ENCODE results near the gene FOXN3.

FOXN3 gene

GRCh38 chr14:89143595-89143994, 273.4 kb downstream of the FOXN3 start:
- no peaks in the 10 kb centered on the region for H3K4me1 ChIP-seq (ENCODE audit: insufficient read depth, low read length, poor library complexity, severe bottlenecking)
- no peaks in the 10 kb centered on the region for H3K36me3 ChIP-seq (ENCODE audit: insufficient read depth, low read length)
- H3K27me3 ChIP-seq (ENCODE audit: insufficient read depth, low read length, poor library complexity, severe bottlenecking): no peaks in the 10 kb centered on the region
- H4K20me1 ChIP-seq (ENCODE audit: insufficient read depth, low read length, poor library complexity, severe bottlenecking): no peaks in the 10 kb centered on the region
- H3K9ac ChIP-seq (ENCODE audit: low read depth, low read length, poor library complexity, severe bottlenecking): no peak overlapping the region
- TF ChIP-seq CTCF (conservative IDR thresholded peaks at IDR 0.05; ENCODE audit: low read length) (no peak), EZH2phosphoT487 (IDR thresholded peaks at IDR 0.05; ENCODE audit: borderline replicate concordance) (no peak)
- no peaks in the 10 kb centered on the region for H3K79me2 ChIP-seq (ENCODE audit: insufficient read depth, low read length)
- no peak overlapping the region for H3K4me3 ChIP-seq (ENCODE audit: low read length, poor library complexity, severe bottlenecking)
- H3K9me3 ChIP-seq (ENCODE audit: insufficient read depth, low read depth, low read length): no peaks in the 10 kb centered on the region
- H3F3A ChIP-seq (ENCODE audit: low read depth): no peaks in the 10 kb centered on the region
- H3K9me2 ChIP-seq (replicated peaks; ENCODE audit: low read depth, low read length): no peaks in the 10 kb centered on the region
- no peak overlapping the region for H2AFZ ChIP-seq (ENCODE audit: low read length)
- no peak overlapping the region for H3K4me2 ChIP-seq (ENCODE audit: low read depth, low read length, poor library complexity, severe bottlenecking)

- Histone ChIP-seq H3K36me3 (ENCODE audit: insufficient read depth, low read length) (no peaks in the 10 kb centered on the region), H3K9me2 (replicated peaks; ENCODE audit: low read depth, low read length) (no peaks in the 10 kb centered on the region), H3F3A (ENCODE audit: low read depth) (no peaks in the 10 kb centered on the region), H3K9me3 (ENCODE audit: insufficient read depth, low read depth, low read length) (no peaks in the 10 kb centered on the region), H4K20me1 (ENCODE audit: insufficient read depth, low read length, poor library complexity, severe bottlenecking) (no peaks in the 10 kb centered on the region), H3K4me3 (ENCODE audit: low read length, poor library complexity, severe bottlenecking) (no peak overlapping the region), H2AFZ (ENCODE audit: low read length) (no peak overlapping the region), H3K9ac (ENCODE audit: low read depth, low read length, poor library complexity, severe bottlenecking) (no peak overlapping the region), H3K4me1 (ENCODE audit: insufficient read depth, low read length, poor library complexity, severe bottlenecking) (no peaks in the 10 kb centered on the region), H3K27me3 (ENCODE audit: insufficient read depth, low read length, poor library complexity, severe bottlenecking) (no peaks in the 10 kb centered on the region), H3K79me2 (ENCODE audit: insufficient read depth, low read length) (no peaks in the 10 kb centered on the region), H3K4me2 (ENCODE audit: low read depth, low read length, poor library complexity, severe bottlenecking) (no peak overlapping the region)
- TF ChIP-seq EZH2phosphoT487 (IDR thresholded peaks at IDR 0.05; ENCODE audit: borderline replicate concordance) (no peak), CTCF (conservative IDR thresholded peaks at IDR 0.05; ENCODE audit: low read length) (no peak)
Observed at GRCh38 chr14:89142366-89142765, 274.7 kb downstream of the FOXN3 start.

- no peak overlapping the region for H3K9ac ChIP-seq (ENCODE audit: low read depth, low read length, poor library complexity, severe bottlenecking)
- H3K27me3 ChIP-seq (ENCODE audit: insufficient read depth, low read length, poor library complexity, severe bottlenecking): no peaks in the 10 kb centered on the region
- no peak overlapping the region for H3K4me3 ChIP-seq (ENCODE audit: low read length, poor library complexity, severe bottlenecking)
- TF ChIP-seq CTCF (conservative IDR thresholded peaks at IDR 0.05; ENCODE audit: low read length): no peak
- TF ChIP-seq EZH2phosphoT487 (IDR thresholded peaks at IDR 0.05; ENCODE audit: borderline replicate concordance): no peak
- no peaks in the 10 kb centered on the region for H3K36me3 ChIP-seq (ENCODE audit: insufficient read depth, low read length)
- H3K4me1 ChIP-seq (ENCODE audit: insufficient read depth, low read length, poor library complexity, severe bottlenecking): no peaks in the 10 kb centered on the region
- H3K79me2 ChIP-seq (ENCODE audit: insufficient read depth, low read length): no peaks in the 10 kb centered on the region
- H3K9me2 ChIP-seq (replicated peaks; ENCODE audit: low read depth, low read length): no peaks in the 10 kb centered on the region
- no peak overlapping the region for H3K4me2 ChIP-seq (ENCODE audit: low read depth, low read length, poor library complexity, severe bottlenecking)
- no peak overlapping the region for H2AFZ ChIP-seq (ENCODE audit: low read length)
- no peaks in the 10 kb centered on the region for H4K20me1 ChIP-seq (ENCODE audit: insufficient read depth, low read length, poor library complexity, severe bottlenecking)
- no peaks in the 10 kb centered on the region for H3K9me3 ChIP-seq (ENCODE audit: insufficient read depth, low read depth, low read length)
- no peaks in the 10 kb centered on the region for H3F3A ChIP-seq (ENCODE audit: low read depth)
Observed at GRCh38 chr14:89141862-89142261, 275.2 kb downstream of the FOXN3 start.
